CD4-positive, alpha-beta T cell (primary cell): ENCODE results near the gene METTL1. TPM values are rescaled to one million over a fixed set of nuclear protein-coding genes. Genes with fewer than 3 reads are reported as not detected.

Experiments
- ATAC-seq: fragments of 200-7000 bp; cut with Tn5 transposase; one replicate; pipeline ENCODE4 v1.10.0; 2022; ENCODE audit warnings: mild to moderate bottlenecking; ENCODE audit not compliant: poor library complexity
- CTCF ChIA-PET: fragments of 350-600 bp; sonication (Branson Sonifier 250); formaldehyde crosslinking; loops from one replicate; lab custom pipeline; 2021; ENCODE audit warnings: antibody characterized with exemption, inconsistent platforms; lab: Charles Lee
- POLR2A ChIA-PET: fragments of 350-600 bp; sonication (Branson Sonifier 250); formaldehyde crosslinking; loops from one replicate; lab custom pipeline; 2021; ENCODE audit warnings: antibody characterized with exemption, inconsistent platforms; lab: Charles Lee
- DNase-seq, 14 experiments: peaks; one replicate each; pipeline ENCODE4 v3.0.0-alpha.2; 2013 to 2020; ENCODE audit warnings: mixed read lengths in 2 of 14
- H3K27ac ChIP-seq, 2 donors: one replicate each; pipeline versions ENCODE4 v1.5.1 to v1.7.0; 2013; ENCODE audit warnings: low read length in 2 of 2, low read depth in 1 of 2, mild to moderate bottlenecking in 1 of 2
- H3K27me3 ChIP-seq, 2 experiments: 1 replicate in 1 of 2; 2 replicates in 1 of 2; pipeline versions ENCODE4 v1.6.1 to v1.7.0; 2013; ENCODE audit warnings: low read length in 2 of 2, control low read depth in 1 of 2, mild to moderate bottlenecking in 1 of 2, moderate library complexity in 1 of 2; ENCODE audit not compliant: insufficient read depth in 2 of 2, control insufficient read depth in 1 of 2
- H3K36me3 ChIP-seq: one replicate; pipeline ENCODE4 v1.6.1; 2013; ENCODE audit warnings: low read length, control low read depth; ENCODE audit not compliant: insufficient read depth
- H3K4me1 ChIP-seq: one replicate; pipeline ENCODE4 v1.6.1; 2013; ENCODE audit warnings: low read length, control low read depth; ENCODE audit not compliant: insufficient read depth
- H3K4me3 ChIP-seq: one replicate; pipeline ENCODE4 v1.5.1; 2013; ENCODE audit warnings: mild to moderate bottlenecking, low read length, moderate library complexity
- H3K9me3 ChIP-seq, 2 experiments: 1 replicate in 1 of 2; 2 replicates in 1 of 2; pipeline versions ENCODE4 v1.6.1 to v1.7.0; 2013; ENCODE audit warnings: low read length in 2 of 2, mild to moderate bottlenecking in 2 of 2, control low read depth in 1 of 2, moderate library complexity in 1 of 2; ENCODE audit not compliant: control insufficient read depth in 1 of 2, insufficient read depth in 1 of 2
- H3K27ac Mint-ChIP-seq: one replicate; pipeline ENCODE4 v1.8.0; 2020; ENCODE audit warnings: mixed read lengths
- H3K27me3 Mint-ChIP-seq: one replicate; pipeline ENCODE4 v1.8.0; 2021; ENCODE audit warnings: mixed read lengths
- H3K36me3 Mint-ChIP-seq: one replicate; pipeline ENCODE4 v1.8.0; 2021; ENCODE audit warnings: low read depth, mixed read lengths
- H3K4me1 Mint-ChIP-seq: one replicate; pipeline ENCODE4 v1.8.0; 2021; ENCODE audit warnings: low read depth, mixed read lengths
- H3K4me3 Mint-ChIP-seq: one replicate; pipeline ENCODE4 v1.8.0; 2020; ENCODE audit warnings: mild to moderate bottlenecking, mixed read lengths
- H3K9me3 Mint-ChIP-seq: one replicate; pipeline ENCODE4 v1.8.0; 2020; ENCODE audit warnings: mixed read lengths
- intact Hi-C, 2 experiments: fragments of 100-400 bp; cut with DNase I in 1 of 2; cut with micrococcal nuclease in 1 of 2; formaldehyde crosslinking; loops; one replicate each; pipeline versions ENCODE4 v1.15.1 to v1.9.0; 2023 to 2025; cut with DNase I, micrococcal nuclease
- total RNA-seq, 174 experiments: library from RNA in 2 of 174; stranded (reverse) in 2 of 174; gene quantifications; one replicate each; pipeline ENCODE4 v1.2.3 and lab custom pipeline; 2021 to 2026
- TF ChIP-seq, protein P1 (sequence below): fragments of 200-600 bp; IDR thresholded peaks from one replicate; pipeline ENCODE4 v1.8.0; 2022; ENCODE audit warnings: antibody characterized with exemption, mild to moderate bottlenecking

The METTL1 gene
- total RNA-seq, 2 experiments from 2014 or later, result 9.3 to 12.0 TPM

GRCh38 chr12:57808351-57808750 lies 36.4 kb upstream of the METTL1 start:
- H3K4me1 ChIP-seq, result no peaks in the 10 kb centered on the region
- peaks cover 22% of the 10 kb centered on the region for H3K36me3 ChIP-seq
- ATAC-seq (no peak), DNase-seq (no peak)
- Mint-ChIP-seq H3K36me3 (peaks cover 46% of the 10 kb centered on the region), H3K27ac (no peak overlapping the region), H3K9me3 (no peaks in the 10 kb centered on the region), H3K4me3 (no peak overlapping the region), H3K27me3 (no peaks in the 10 kb centered on the region), H3K4me1 (no peaks in the 10 kb centered on the region)
- H3K4me3 ChIP-seq, result no peak overlapping the region
- no peak overlapping the region for H3K27ac ChIP-seq
- H3K9me3 ChIP-seq, result no peaks in the 10 kb centered on the region
- ChIA-PET CTCF (no interaction called here), POLR2A (interaction anchor here (0.7 kb wide), 1 partner anchor 91 kb away, joined by 3 read pairs; no protein-coding TSS in a partner anchor)
- intact Hi-C loops, result no loop called here
- TF ChIP-seq, protein P1, sequence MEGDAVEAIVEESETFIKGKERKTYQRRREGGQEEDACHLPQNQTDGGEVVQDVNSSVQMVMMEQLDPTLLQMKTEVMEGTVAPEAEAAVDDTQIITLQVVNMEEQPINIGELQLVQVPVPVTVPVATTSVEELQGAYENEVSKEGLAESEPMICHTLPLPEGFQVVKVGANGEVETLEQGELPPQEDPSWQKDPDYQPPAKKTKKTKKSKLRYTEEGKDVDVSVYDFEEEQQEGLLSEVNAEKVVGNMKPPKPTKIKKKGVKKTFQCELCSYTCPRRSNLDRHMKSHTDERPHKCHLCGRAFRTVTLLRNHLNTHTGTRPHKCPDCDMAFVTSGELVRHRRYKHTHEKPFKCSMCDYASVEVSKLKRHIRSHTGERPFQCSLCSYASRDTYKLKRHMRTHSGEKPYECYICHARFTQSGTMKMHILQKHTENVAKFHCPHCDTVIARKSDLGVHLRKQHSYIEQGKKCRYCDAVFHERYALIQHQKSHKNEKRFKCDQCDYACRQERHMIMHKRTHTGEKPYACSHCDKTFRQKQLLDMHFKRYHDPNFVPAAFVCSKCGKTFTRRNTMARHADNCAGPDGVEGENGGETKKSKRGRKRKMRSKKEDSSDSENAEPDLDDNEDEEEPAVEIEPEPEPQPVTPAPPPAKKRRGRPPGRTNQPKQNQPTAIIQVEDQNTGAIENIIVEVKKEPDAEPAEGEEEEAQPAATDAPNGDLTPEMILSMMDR, result no peak
- no peaks in the 10 kb centered on the region for H3K27me3 ChIP-seq

GRCh38 chr12:57807285-57807684 lies 35.4 kb upstream of the METTL1 start:
- POLR2A ChIA-PET, result interaction anchor here (0.6 kb wide), 1 partner anchor 94 kb away, joined by 3 read pairs; no protein-coding TSS in a partner anchor
- H3K36me3 ChIP-seq, result peaks cover 30% of the 10 kb centered on the region
- Mint-ChIP-seq H3K27me3 (no peaks in the 10 kb centered on the region), H3K4me1 (no peaks in the 10 kb centered on the region), H3K4me3 (no peak overlapping the region), H3K27ac (no peak overlapping the region), H3K36me3 (peaks cover 57% of the 10 kb centered on the region), H3K9me3 (no peaks in the 10 kb centered on the region)
- H3K9me3 ChIP-seq, result no peaks in the 10 kb centered on the region
- ATAC-seq (no peak), DNase-seq (no peak)
- intact Hi-C loops, result no loop called here
- H3K4me3 ChIP-seq, result no peak overlapping the region
- no peaks in the 10 kb centered on the region for H3K4me1 ChIP-seq
- no peak overlapping the region for H3K27ac ChIP-seq
- CTCF ChIA-PET, result no interaction called here
- no peaks in the 10 kb centered on the region for H3K27me3 ChIP-seq
- TF ChIP-seq, protein P1, result no peak

GRCh38 chr12:57806677-57807076 lies 34.8 kb upstream of the METTL1 start:
- Histone ChIP-seq H3K4me3 (no peak overlapping the region), H3K27ac (no peak overlapping the region), H3K9me3 (no peaks in the 10 kb centered on the region), H3K36me3 (peaks cover 36% of the 10 kb centered on the region), H3K27me3 (no peaks in the 10 kb centered on the region), H3K4me1 (no peaks in the 10 kb centered on the region)
- Mint-ChIP-seq H3K9me3 (no peaks in the 10 kb centered on the region), H3K36me3 (peaks cover 59% of the 10 kb centered on the region), H3K4me3 (no peak overlapping the region), H3K27ac (no peak overlapping the region), H3K4me1 (no peaks in the 10 kb centered on the region), H3K27me3 (no peaks in the 10 kb centered on the region)
- ChIA-PET CTCF (no interaction called here), POLR2A (no interaction called here)
- TF ChIP-seq, protein P1, result no peak
- ATAC-seq (no peak), DNase-seq (no peak)
- intact Hi-C loops, result no loop called here
